Measurements from ENCODE around the gene RCC2.

Gene RCC2

DNA sequence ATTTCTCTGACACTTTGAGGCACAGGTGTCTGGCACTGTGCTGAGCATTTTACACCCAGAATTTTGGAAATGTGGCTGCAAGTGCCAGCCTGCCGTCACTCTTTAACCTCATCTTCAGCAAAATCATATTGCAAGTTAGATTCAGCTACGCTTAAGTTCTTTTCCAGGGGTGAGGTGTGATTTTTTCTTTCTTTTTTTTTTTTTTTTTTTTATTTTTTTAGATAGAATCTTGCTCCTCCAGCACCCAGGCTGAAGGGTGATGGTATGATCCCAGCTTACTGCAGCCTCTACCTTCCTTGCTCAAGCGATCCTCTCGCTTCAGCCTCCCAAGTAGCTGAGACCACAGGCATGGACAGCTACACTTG lies 2.5 kb upstream of the RCC2 start:
- no peak for DNase-seq

DNA sequence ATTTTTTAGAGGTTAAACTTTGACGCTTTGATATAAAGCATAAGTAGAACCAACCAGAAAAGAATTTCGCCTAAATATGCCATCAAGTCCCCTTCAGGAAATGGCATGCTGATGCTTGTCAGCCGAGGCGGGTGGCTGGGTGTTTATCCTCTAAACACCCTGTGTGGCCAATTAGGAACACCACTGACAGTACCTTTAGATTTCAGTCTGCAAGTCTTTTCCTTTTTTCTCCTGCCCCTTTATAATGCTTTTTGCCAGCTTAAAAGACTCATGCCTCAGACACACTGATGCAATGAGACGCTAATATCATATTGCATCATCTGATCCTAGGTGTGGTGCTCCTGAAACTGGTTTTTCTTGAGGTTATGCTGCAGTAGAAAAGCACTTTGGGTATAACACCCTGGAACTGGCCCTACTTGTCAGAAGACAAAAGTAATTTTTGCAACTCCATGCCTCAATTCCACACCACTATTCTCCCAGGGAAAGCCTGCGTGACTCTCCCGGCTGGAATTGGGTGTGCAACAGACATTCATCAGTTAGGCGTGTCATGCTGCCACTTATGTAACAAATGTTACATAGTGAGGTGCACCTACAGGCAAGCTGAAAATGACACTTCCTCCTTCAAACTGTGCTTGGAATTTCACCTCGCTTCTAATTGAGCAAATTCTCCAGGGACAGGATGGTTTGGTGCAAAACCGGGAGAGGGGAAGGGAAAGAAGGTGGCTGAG lies 2.0 kb upstream of the RCC2 start:
- DNase-seq, result no peak

DNA sequence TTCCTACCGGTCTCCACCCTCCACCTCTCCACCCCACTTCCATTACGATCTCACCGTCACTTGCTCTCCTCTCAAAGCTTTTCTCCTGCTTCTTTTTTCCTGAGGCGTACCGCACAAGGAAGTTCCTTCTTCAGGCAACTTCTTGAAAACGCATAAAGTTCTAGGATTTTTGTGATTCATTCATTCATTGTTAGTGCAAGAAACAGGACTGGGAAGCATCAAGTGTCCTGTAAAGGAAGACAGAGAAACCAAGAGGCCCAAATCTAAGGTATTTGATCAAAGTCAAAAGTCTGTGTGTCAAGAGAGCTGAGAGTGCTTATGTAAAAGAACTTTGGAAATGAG lies 1.3 kb upstream of the RCC2 start:
- no peak for DNase-seq

DNA sequence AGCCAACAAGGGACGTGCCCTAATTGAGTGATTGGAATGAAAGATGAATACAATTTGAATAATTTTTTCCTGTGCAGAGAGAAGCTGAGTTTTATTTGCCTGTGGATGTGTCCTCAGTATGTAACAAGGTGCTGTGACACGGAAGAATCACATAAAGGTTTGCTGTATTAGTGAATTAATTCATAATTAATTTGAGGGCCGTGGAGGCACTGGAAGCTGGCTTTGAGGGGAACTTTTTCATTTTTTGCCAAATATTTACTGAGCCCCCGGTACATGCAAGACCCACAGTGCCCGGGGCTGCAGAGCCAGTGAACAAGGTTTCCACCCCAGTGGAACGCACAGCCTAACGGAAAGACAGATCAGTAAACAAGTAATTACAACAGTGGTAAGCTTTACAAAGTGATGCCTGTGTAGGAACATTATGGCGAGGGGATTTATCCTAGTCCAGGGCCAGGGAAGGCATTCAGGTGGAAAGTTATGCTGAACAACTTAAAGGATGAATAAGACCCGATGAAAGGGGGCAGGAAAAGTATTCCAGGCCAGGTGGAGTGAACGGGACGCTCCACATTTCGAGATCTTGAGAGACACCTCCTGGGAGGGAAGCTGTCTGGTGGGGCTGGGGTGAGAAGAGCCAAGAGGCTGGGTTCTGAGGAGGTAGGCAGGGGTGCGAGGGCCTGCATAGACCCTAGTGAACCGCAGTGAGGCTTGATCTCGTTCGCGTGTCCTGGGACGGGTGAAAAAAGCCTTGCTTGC lies 773 bp upstream of the RCC2 start:
- no peak for DNase-seq

DNA sequence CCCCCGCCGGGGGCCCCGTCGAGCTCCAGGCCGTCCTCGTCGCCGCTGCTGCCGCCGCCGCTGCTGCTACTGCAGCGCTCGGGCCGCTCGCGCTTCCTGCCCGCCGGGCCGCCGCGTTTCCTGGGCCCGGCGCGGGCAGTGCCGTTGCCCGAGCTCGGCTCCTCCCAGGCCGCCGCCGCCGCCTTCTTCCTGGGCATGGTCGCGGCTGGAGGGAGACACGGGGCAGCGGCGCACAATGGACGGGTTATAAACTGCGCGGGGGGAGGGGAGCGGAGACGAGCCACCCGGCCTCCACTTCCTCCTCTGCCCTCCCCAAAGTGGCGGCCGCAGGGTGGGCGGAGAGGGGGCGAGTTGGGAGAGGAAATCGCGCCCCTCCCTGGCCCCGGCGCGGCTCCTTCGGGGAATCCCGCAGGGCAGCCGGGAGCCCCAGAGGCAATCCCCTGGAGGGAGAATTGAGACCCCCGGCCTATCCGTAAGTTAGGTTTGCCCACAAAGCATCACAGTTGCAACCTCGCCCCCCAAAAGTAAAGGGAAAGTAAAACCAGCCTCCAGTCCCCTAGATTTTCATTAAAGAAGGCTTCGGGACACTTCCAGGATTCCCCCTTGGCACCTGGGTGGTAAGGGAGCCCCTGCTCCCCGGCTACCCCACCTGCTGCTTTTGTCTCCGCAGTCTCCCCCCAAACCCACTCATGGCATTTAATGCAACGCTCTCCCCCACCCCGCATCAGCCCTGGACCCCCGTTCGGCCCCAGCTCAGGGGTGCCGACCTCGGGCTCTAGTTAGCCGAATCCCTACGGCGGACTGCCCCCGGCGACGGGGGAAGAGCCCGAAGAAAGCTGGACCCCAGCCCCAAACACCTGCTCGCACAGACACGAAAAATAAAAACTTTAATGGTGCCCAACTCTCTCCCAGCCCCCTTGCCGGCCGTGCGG lies 893 bp downstream of the RCC2 start:
- DNase-seq, result peak; percentile 86 to 87

DNA sequence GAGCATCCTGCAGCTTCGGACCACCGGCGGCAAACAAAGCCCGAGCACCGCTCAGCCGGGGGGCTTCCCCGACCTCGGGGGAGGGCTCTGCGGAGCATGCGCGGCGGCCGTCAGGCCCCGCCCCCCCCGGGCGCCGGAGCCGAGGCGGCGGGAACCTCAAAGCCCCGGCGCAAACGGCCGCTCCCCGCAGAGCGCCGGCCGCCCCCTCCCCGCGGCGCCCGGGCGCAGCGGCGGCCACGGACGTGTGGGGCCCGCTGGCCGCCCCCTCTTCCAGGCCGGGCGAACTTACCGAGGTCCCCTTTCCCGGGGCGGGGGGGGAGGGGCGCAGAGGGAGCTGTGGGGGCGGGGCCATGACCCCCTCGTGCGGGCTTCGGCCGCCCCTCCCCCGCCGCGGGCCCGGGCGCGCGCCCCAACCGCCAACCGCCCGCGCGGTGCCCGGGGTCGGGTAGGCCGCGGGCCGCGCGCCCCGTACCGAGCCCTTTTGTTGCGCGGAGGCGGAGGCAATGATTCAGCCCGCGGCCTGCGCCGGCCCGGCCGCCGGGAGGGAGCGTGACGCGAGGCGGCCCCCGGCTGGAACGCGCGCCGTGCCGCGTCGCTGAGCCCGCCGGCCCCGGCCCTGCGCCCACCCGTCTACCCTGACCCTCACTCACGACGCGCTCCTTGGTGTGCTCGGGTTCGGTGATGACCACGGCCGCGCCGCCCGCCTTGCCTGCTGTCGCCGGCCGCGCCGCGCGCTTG lies 1.7 kb downstream of the RCC2 start:
- DNase-seq, result peak; percentile 75 to 79

DNA sequence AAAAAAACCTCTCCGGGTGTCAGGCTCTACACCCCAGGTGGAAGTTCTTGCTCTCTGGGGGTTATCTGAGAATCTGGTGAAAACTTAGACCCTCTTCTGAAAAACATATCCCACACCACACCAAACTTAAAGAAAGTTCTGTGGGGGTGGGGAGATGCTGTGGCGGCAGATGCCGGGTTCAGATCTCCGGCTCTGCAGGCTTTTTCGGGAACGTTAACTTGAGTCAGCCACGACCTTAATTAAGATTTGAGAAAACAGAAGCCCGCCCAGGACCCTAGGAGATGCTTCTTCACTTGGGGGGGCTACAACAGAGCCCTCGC lies 2.3 kb downstream of the RCC2 start:
- DNase-seq, result no peak

DNA sequence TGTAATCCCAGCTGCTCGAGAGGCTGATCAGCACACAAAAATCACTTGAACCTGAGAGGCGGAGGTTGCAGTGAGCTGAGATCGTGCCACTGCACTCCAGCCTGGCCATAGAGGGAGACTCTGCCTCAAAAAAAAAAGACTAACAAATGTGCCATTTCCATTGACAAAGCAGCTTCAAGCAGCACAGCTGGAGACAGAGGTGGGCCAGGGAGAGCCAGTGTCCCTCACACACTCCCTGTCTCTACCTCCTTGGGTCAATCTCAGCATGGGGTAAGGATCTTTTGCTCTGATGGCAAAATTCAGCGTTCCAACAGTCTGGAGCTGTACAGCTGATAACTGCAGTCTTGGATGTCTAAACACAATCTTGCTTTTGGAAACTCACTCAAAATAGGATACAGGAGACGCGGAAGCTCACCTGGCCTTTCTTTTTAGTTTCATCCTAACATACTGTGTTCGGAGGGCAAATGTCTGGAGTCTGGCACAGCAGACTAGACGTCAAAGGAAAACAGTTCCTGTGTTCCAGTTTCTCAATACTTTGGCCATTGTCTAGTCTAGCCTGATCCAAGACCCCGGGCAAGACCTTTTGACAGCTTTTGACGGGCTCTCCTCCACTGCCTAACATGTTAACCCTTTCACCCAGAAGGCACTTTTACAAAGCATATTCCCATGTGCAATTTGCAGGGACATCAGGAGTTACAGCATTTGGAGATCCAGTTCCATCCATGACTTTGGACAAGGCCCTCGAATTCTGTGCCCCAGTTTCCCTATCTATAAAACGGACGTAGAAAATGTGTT lies 2.9 kb downstream of the RCC2 start:
- DNase-seq, result no peak

DNA sequence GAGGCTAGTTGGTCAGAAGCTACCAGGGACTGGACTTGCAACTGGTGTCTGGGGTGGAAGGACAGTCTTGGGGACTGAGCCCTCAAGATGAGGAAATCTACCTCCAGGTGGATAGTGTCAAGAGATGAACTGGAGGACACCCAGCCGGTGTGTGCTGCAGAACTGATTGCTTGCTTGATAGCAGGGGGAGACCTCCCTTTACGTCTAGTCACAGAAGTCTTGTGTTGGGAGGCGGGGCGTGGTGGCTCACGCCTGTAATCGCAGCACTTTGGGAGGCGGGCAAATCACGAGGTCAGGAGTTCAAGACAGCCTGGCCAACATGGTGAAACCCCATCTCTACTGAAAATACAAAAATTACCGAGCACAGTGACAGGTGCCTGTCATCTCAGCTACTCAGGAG lies 4.9 kb downstream of the RCC2 start:
- DNase-seq, result no peak

DNA sequence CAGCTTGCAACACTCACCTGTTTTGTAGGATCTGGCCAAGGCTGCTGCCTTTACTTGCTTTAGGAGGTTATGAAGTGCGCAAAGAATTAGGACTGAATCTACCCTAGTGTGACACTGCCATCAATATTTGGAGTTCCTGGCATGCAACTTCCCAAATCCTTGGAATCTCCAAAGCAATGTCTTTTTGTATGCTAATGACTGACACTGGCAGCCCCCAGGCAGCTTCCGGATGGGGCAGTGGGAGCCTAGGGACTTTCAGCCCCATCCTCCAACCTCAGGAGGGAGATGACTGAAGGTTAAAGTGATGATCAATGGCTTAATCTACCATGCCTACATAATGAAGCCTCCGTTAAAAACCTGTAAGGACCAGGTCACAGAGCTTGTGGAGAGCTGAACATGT lies 5.5 kb downstream of the RCC2 start:
- no peak for DNase-seq

DNA sequence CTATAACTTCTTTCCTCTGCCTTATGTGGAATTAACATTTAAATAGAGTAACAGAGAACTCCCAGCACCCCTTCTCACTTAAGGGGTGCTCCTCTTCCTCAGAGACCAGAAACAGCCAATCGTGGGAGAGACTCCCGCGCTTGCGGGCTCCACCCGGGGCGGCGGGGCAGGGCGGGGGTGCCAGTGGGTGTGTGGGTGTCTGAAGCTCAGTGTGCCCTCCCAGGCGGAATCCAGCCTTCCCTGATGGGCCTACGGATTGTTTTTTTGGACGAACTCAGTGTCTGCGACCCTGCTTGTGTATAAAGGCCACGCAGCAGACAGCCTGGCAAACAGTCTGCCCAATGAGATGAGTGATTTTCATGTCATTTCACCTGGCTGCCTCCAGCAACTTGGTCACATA lies 6.2 kb downstream of the RCC2 start:
- no peak for DNase-seq

DNA sequence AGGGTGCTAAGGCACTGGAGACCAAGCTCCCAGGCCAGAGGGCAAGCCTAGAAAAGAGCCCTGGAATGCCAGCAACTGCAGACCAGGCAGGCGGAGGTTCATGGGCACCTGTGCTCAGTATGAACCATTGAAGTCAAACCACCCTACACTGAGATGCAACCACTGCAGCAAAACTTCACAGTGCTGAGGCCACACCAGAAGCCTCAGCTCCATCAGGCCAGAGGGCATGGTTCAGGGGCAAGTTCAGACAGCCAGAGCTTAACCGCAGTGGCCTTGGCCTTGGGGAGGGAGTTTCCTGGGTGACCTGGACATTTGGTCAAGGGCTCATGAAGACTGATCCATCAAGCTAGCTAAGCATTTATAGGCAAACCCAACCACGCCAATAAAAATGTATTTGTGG lies 7.1 kb downstream of the RCC2 start:
- no peak for DNase-seq

DNA sequence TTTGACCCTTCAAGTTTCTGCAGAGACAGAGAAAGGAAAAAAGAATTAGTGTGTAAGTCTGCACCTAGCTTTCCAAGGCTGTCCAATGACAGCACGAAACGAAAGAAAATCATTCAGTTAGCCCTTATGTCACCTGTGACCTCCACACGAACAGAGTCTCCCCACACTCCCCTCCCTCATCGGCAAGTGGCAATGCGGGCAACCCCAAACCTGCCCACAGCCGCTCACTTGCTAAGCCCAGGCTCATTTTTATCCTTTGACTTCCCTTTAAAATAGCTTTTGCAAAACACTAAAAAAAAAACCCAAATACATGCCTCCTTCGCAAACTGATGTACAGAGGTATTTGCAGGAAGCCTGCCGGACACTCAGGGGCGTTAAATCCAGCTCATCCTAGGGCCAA lies 10.3 kb downstream of the RCC2 start:
- DNase-seq, result no peak

DNA sequence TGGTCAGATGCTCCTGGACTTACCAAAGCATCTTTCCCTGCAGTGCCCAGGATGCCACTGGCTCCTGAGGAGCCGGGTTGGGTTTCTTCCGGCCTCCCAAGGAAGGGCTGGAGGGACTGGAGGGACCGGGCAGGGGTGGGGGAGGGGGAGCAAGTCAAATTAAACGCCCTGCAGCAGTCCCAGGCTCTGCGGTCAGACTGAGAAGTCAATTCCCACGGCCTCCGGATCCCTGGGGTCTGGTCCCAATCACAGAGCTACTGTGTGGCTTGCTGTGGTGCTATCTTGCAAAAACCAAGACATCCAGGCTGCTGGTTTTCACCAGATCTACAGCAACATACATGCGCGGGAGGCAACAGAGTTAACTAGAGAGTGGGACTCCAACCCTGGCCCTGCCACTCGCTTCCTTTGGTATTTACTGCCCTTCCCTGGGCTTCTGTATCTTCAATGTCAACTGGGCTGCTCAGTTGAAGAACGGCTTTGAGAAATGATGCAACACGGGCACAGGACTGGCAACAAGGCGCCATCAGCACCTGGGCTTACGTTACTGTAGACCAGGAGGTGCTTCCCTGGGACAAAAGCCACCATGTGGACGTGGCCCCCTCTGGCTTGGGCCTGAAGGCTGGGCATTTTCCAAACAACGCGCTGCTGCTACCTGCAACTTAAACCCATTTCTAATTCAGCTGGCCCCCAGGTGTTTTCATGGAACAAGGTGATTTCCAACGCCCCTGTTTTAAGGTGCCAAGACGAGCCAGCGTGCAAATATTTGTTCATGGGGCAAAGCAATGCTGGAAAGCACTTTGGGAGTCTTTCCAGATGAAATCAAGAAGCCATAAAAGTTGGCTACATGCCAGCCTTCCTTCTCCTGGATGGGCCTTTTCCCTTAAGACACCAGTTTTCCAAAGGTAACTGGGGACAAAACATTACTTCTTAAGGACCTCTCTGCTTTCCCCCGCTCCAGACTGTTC lies 11.5 kb downstream of the RCC2 start:
- no peak for DNase-seq

DNA sequence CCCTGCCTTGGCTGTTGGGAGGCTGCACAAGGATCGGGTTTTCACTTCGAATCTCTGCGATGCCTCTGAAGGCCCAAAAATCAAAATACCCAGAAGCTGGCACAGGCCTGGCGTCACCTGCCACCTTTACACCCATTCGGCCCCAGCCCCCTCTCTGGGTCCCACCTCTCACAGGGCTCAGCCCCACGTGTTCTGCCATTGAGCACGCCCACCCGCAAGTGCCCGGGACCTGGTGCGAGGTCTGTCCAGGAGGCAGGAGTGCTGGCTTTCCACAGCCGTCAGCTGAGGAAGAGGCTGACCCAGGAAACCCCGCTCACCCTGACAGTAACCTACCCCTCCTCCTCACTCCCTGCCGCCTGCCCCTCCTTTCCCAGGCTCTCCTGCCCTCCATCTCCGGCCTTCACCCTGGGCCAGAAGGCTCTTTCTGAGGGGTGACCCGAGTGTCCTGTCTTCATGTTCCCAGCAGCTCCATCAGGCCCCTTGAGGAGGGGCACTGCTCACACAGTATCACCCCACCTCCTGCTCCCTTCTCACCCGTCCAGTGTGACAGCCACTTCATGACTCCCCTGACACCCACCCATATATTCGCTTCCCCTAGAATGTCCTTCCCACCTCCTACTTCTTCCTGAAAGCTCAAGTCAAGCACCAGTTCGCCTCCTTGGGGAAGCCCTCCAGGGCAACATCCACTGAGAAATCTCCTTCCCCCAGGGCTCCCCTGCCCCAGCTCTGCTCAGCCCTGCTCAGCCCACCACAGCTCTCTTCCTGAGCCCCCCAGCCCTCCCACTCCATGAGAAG lies 13.5 kb downstream of the RCC2 start:
- no peak for DNase-seq

DNA sequence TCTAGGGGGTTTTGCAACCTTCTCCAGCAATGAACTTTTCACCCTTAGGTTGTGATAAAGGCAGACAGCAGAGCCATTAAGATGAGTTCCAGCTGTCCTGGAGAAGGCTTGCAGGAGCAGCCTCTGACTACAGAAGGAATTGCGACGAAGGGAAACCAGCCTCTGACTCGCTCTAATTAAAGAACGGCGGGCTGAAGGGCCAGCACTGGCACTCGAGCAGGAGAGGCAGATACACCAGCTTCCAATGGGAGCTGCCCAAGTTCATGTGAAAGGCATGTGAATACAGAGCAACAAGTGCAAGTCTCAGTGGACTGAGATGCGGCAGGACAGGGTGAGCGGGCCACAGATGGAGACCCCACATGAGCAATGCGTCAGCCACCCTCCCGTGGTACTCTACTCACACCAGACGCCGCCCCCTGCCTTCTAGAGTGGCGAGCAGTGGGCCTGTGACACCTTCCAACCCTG lies 15.7 kb downstream of the RCC2 start:
- DNase-seq, result no peak

DNA sequence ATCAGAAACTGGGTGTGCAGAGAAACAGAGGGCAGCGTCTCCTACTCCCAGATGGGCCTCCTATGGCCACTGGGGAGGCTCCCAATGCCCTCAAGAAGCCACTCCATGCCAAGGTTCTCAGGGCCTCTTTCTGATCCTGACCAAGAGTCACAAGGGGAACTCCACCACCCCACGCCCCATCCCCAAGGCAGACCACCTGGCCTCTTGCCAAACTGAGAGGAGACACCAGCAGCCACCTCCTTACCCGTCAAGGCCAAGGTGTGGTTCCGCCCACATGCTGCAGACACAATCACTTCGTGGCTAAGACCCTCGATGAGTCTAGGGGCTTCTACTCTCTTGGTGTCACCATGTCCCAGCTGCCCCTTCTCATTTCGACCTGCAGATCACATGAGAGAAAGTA lies 17.0 kb downstream of the RCC2 start:
- DNase-seq, result no peak

DNA sequence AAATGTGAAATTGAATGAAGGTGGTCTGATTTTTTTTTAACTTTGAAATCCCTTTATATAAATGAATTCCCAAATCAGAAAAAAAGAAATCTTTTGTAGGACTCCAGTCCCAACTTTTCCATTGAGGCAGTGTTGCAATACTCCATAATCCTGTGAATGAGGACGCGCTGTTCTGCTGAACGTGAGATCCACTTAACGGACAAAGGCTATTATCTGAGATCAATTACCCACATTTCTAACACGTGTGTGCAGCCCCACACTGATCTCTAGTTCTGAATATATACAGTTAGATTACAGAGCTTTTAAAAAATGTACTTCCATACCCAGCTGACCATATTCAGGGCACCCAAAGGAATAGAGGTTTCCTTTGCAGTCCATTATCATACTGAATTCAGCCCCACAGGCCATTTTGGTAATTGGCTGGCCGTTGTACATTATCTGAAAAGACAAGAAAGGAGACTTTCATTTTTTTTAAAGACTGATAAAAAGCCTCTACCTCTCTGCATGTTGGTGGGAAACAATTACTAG lies 19.0 kb downstream of the RCC2 start:
- DNase-seq, result no peak

DNA sequence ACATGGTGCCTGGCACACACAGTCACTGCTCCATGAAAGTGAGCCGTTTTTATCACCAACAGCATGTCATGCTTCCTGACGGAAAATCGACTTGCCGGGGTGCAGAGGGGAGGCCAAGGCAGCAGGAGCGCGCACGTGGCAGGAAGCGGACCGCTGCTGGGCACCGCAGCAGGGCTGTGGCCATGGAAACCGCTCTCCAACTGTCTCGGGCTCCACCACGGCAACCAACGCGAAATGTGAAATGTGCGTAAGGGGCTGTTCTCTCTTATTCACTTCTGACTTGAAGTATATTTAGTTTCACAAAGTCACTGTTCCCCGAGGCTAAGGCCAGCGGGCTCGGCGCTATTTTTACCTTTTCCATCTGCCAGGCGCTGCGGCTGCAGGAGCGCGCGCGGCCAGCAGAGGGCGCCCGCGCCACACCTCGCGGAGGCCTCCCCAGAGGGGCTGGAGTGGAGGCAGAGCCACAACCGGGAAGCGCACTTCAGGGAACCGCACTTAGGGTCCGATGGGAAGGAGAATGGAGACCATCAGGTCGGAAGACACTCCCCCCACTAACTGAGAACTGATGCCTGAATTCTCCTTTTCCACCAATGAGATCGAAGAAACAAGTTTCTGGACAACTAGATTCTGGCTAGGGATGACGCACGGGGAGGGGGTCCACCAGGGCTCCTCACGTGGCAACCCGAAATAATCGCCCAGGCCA lies 19.7 kb downstream of the RCC2 start:
- peak; percentile 80 to 81 for DNase-seq
